HS-5 (cell line): Measurements from ENCODE around the gene CFAP44.
"Not testable (repeated sequence)": the region's sequence is repeated elsewhere in the genome, so short reads cannot be mapped to it uniquely, and the experiment has no call there.

Source experiments
- DNase-seq: peaks from one replicate; pipeline ENCODE4 v3.0.0-alpha.2; 2012; ENCODE audit warnings: low read depth

The CFAP44 gene

GRCh38 chr3:113441051-113441770, at the start of gene CFAP44:
Gene CFAP44, minus strand, starts transcription at chr3:113441493. Its CDS starts 7,829 bp downstream, at chr3:113433664.
- DNase-seq = no peak

DNA sequence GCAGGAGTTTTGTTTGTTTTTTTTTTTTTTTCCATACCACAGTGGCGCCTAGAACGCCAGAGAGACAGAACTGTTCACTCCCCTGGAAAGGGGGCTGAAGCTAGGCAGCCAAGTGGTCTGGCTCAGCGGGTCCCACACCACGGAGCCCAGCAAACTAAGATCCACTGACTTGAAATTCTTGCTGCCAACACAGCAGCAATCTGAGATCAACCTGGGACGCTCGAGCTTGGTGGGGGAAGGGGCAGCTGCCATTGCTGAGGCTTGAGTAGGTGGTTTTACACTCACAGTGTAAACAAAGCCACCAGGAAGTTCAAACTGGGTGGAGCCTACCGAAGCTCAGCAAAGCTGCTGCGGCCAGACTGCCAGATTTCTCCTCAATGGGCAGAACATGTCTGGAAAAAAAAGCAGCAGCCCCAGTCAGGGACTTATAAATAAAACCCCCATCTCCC, 43.9 kb upstream of the CFAP44 start:
- no peak for DNase-seq

DNA sequence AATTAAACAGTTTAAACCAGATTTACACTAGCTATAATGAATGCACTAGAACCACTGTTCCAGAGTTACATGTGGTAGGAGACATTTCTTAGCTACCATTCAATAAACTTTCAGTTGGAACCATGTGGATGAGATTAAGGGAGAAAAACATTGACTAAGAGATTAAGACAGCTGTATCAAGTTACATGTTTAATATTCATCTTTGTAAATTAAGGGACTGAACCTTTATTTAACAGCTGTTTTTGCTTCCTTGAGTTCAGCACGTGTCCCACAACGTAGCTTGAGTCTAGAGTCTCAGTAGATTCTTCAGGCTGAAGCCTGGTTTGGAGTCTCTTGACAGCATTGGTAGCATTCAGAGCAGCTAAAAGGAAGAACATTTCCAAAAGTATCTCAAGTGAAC, 27.2 kb upstream of the CFAP44 start:
- no peak for DNase-seq

DNA sequence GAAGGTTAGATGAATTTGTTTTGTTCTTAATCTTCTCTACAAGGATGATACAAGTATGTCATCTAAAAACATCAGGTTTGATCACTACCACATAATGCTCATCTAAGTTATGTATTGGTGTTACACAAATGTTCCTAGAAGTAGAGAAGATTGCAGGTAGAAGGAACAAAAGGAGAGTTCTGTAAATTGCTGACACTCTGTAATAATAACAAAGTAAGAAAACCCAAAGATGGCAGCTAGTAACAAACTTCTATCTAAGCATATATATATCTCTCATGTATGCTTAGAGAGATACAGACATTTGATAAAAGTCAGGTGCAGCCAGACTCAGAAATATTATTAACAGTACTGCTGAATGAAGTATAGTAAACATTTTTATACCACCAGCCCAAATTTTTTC, 20.2 kb upstream of the CFAP44 start:
- no peak for DNase-seq

- not testable (repeated sequence) for DNase-seq
Observed at GRCh38 chr3:113458554-113458953, 17.3 kb upstream of the CFAP44 start.

DNA sequence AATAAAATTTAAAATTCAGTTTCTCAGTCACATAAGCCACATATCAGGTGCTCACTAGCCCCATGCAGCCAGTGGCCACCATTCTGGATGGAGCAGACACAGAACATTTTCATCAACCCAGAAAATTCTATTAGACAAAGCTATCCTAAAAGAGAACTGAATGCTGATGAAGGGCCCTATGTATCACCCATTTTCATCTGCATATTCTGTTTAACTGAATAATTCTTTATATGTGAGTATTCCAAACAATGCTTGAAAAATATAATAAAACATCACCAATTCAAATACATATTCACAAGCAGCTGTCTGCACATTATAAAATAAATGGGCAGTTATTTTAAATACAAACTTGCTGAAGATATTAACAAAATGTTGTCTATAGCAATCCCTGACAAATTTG, 14.2 kb upstream of the CFAP44 start:
- no peak for DNase-seq

GRCh38 chr3:113454630-113455029, 13.3 kb upstream of the CFAP44 start:
- no peak for DNase-seq

DNA sequence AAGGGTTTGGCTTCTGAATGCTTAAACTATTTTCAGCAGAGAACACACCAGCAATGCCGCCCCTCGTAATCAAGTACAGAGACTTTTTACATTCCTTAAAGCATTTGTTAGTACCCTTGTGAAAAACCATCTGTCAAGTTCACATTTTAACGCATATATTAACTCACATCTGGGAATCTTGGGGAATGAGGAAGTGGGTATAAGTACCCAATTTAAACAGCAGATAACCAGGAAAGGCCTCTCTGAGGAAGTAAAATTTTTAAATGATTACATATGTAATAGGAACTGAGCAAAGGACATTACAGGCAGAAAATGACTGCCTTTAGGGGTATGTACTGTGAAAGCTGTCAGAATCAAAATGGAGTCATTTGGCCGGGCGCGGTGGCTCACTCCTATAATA, 12.8 kb upstream of the CFAP44 start:
- DNase-seq = no peak

- DNase-seq = no peak
Observed at GRCh38 chr3:113450911-113451310, 9.6 kb upstream of the CFAP44 start.

- DNase-seq = no peak
Observed at GRCh38 chr3:113439606-113440005, 1.7 kb downstream of the CFAP44 start.

DNA sequence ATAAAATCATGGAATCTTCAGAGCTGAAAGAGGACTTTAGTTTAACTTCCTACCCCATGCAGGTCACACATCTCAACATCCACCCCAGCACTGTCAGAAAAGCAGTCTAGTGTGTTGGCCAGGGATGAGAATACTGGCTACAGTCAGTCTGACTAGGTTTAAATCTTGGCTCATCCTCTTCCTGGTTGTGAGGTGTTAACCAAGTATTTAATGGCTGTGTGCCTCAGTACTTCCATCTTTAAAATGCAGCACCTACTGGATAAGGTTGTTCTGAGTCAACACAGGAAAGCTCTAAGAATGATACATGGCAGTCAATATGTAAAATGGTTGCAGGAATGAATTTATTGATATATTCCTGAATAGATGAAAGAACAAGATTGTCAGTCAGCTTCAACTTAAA, 3.1 kb downstream of the CFAP44 start:
- DNase-seq = no peak

DNA sequence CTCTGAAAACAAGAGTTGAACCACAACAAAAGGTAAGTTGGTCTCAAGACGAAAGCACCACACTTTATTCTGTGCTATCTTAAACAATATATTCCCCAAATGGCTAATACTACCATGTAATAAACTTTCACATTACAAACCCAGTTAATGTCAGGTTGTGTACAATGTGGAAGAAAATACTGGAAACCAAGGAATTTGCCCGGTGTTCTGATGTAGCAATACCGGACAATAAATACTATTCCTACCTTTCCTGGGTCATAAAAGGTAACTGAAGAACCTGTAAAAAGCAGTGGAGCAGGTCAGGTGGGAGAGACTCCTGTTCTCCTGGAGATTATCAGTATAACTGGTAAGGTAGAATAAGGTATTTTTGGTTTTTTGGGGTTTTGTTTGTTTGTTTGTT, 3.9 kb downstream of the CFAP44 start:
- DNase-seq = no peak

DNA sequence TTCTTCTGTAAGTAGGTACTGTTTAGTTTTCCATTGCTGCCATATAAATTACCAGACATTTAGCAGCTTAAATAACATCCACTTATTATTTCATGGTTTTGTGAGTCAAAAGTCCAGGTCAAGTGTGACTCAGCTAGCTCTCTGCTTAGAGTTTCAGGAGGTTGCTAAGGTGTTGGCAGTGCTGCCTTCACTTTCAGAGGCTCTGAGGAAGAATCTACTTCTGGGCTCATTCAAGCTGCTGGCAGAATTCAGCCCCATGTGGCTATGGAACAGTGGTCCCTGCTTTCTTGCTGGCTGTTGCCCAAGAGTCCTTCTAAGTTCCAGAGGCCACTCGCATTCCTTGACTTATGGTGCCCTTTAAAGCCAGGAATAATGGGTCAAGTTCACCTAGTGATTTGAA, 4.5 kb downstream of the CFAP44 start:
- DNase-seq = no peak

DNA sequence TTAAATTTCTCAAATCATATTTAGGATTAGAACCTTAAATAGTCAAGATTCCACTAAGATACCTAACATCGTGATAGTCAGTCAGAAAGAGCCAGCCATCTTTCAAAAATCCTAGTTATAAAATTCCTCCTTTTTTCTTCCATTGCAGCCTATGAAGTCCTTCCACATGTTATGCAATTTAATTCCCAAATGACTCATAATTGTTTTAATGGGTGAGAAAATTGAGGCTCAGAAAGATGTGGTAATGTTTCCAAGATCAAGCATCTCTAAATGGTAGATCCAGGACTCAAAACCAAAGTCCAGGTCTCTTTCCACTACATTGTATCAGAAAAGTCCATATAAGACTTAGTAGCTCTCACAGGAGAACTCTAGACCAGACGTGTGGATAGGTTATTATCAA, 9.5 kb downstream of the CFAP44 start:
- DNase-seq = no peak

DNA sequence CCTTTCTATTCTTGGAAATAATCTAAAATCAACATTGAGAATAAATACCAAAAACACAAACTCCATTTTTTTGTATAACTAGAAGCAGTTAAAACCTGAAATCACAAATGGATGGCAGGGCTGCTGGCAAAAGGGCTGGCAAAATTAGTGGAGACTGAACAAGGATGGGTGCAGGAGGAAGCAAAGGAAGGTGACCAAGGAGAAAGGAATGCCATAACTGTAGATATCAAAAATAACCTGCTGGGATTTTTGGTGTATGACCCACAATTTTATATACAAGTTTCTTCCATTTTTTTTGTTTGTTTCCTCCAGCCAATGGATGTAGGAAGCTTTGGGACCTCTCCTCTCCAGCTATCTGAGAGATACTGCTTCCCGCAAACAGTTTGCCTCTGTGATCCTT, 12.7 kb downstream of the CFAP44 start:
- no peak for DNase-seq

GRCh38 chr3:113423699-113424098, 17.6 kb downstream of the CFAP44 start:
- no peak for DNase-seq

GRCh38 chr3:113421082-113421481, 20.2 kb downstream of the CFAP44 start:
- no peak for DNase-seq

- no peak for DNase-seq
Observed at GRCh38 chr3:113409676-113410075, 31.6 kb downstream of the CFAP44 start.

GRCh38 chr3:113405180-113405579, 36.1 kb downstream of the CFAP44 start:
- peak; percentile 4 for DNase-seq

DNA sequence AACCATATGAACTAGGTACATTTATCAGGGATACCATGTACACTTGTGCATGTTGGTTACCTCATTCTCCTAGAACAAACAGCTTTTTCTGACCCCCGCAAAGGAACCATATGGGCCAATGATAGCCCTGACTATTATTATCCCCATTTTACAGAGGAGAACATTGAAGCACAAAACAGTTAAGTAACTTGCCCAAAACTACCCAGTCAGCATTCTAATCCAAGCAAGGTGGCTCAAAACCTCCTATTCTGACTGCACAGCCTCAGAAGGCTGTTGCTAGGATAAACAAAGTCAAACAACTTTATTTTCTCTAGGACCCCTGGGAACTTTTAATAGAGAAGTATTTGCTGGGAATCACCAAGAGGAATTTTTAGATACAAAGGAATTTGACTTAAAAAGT, 36.7 kb downstream of the CFAP44 start:
- DNase-seq = no peak
